ENCODE data around the gene PSME2. TPM values are rescaled to one million over a fixed set of nuclear protein-coding genes. Genes with fewer than 3 reads are reported as not detected.
A peak's percentile ranks its signal among the peaks of the same experiment; 100 is the strongest.

The PSME2 gene
- total and polyA plus RNA-seq, 2 experiments from 2014 or later = 38.3 to 164 TPM

GRCh38 chr14:24150567-24150966 lies 4.2 kb upstream of the PSME2 start:
- no peak for DNase-seq
- Histone ChIP-seq H3K4me1 (ENCODE audit: insufficient read depth) (peaks cover 11% of the 10 kb centered on the region), H3F3A (ENCODE audit: insufficient read depth) (peaks cover 8% of the 10 kb centered on the region), H3K9ac (no peak overlapping the region), H3K27me3 (replicated peaks; ENCODE audit: insufficient read depth) (no peaks in the 10 kb centered on the region), H4K20me1 (ENCODE audit: insufficient read depth) (no peaks in the 10 kb centered on the region), H2AFZ (no peak overlapping the region), H3K4me2 (ENCODE audit: unreplicated experiment) (no peak overlapping the region), H3K36me3 (ENCODE audit: low read depth) (peaks cover 30% of the 10 kb centered on the region), H3K4me3 (no peak overlapping the region), H3K79me2 (ENCODE audit: insufficient read depth) (peaks cover 37% of the 10 kb centered on the region), H3K9me3 (ENCODE audit: low read depth) (no peaks in the 10 kb centered on the region), H3K9me2 (ENCODE audit: insufficient read depth) (no peaks in the 10 kb centered on the region), H3K27ac (no peak overlapping the region)
- WGBS, 2 experiments (ENCODE audit: low coverage in 1 of 2, low lambda C conversion rate in 2 of 2, missing lambda C conversion rate in 2 of 2) = 93 to 95% methylated on average over 9 of the region's 9 CpGs
- in situ Hi-C loops (cut with MboI) = no loop called here
- no peak for TF ChIP-seq EZH2phosphoT487 (IDR thresholded peaks at IDR 0.05; ENCODE audit: insufficient read depth, low read depth)
- TF ChIP-seq EZH2 (IDR thresholded peaks at IDR 0.05; ENCODE audit: insufficient read depth, poor library complexity, severe bottlenecking) = no peak

GRCh38 chr14:24150061-24150460 lies 3.7 kb upstream of the PSME2 start:
- TF ChIP-seq EZH2 (IDR thresholded peaks at IDR 0.05; ENCODE audit: insufficient read depth, poor library complexity, severe bottlenecking) (no peak), EZH2phosphoT487 (IDR thresholded peaks at IDR 0.05; ENCODE audit: insufficient read depth, low read depth) (no peak)
- Histone ChIP-seq H3K4me3 (no peak overlapping the region), H4K20me1 (ENCODE audit: insufficient read depth) (no peaks in the 10 kb centered on the region), H3K4me1 (ENCODE audit: insufficient read depth) (peaks cover 16% of the 10 kb centered on the region), H2AFZ (no peak overlapping the region), H3K9me2 (ENCODE audit: insufficient read depth) (no peaks in the 10 kb centered on the region), H3F3A (ENCODE audit: insufficient read depth) (peaks cover 12% of the 10 kb centered on the region), H3K36me3 (ENCODE audit: low read depth) (peaks cover 25% of the 10 kb centered on the region), H3K79me2 (ENCODE audit: insufficient read depth) (peaks cover 42% of the 10 kb centered on the region), H3K27ac (no peak overlapping the region), H3K4me2 (ENCODE audit: unreplicated experiment) (no peak overlapping the region), H3K9ac (no peak overlapping the region), H3K9me3 (ENCODE audit: low read depth) (no peaks in the 10 kb centered on the region), H3K27me3 (replicated peaks; ENCODE audit: insufficient read depth) (no peaks in the 10 kb centered on the region)
- in situ Hi-C loops (cut with MboI) = no loop called here
- 97 to 98% methylated on average over 9 of the region's 9 CpGs for WGBS, 2 experiments (ENCODE audit: low coverage in 1 of 2, low lambda C conversion rate in 2 of 2, missing lambda C conversion rate in 2 of 2)
- no peak for DNase-seq

GRCh38 chr14:24149302-24149969 lies 3.0 kb upstream of the PSME2 start:
- in situ Hi-C loops (cut with MboI) = no loop called here

GRCh38 chr14:24147761-24148428 lies 1.5 kb upstream of the PSME2 start:
- 5 to 6% methylated on average over 29 of the region's 29 CpGs for WGBS, 2 experiments (ENCODE audit: low coverage in 1 of 2, low lambda C conversion rate in 2 of 2, missing lambda C conversion rate in 2 of 2)
- Histone ChIP-seq H3K4me3 (peak overlapping the region; percentile 84), H3K9me2 (ENCODE audit: insufficient read depth) (no peaks in the 10 kb centered on the region), H3F3A (ENCODE audit: insufficient read depth) (peaks cover 31% of the 10 kb centered on the region), H3K27ac (peak overlapping the region; percentile 10), H3K27me3 (replicated peaks; ENCODE audit: insufficient read depth) (no peaks in the 10 kb centered on the region), H3K36me3 (ENCODE audit: low read depth) (peaks cover 14% of the 10 kb centered on the region), H2AFZ (peak overlapping the region; percentile 66), H3K4me2 (ENCODE audit: unreplicated experiment) (peak overlapping the region; percentile 85), H3K79me2 (ENCODE audit: insufficient read depth) (peaks cover 55% of the 10 kb centered on the region), H4K20me1 (ENCODE audit: insufficient read depth) (no peaks in the 10 kb centered on the region), H3K9ac (peak overlapping the region; percentile 80), H3K4me1 (ENCODE audit: insufficient read depth) (peaks cover 31% of the 10 kb centered on the region), H3K9me3 (ENCODE audit: low read depth) (no peaks in the 10 kb centered on the region)
- TF ChIP-seq EZH2phosphoT487 (IDR thresholded peaks at IDR 0.05; ENCODE audit: insufficient read depth, low read depth) (no peak), EZH2 (IDR thresholded peaks at IDR 0.05; ENCODE audit: insufficient read depth, poor library complexity, severe bottlenecking) (no peak)
- DNase-seq = peak; percentile 36
- in situ Hi-C loops (cut with MboI) = no loop called here

More at GRCh38 chr14:24149302-24149969, 3.0 kb upstream of the PSME2 start:
- H3K79me2 ChIP-seq (ENCODE audit: insufficient read depth) = peaks cover 48% of the 10 kb centered on the region
- H3K27me3 ChIP-seq (replicated peaks; ENCODE audit: insufficient read depth) = no peaks in the 10 kb centered on the region
- no peak overlapping the region for H3K27ac ChIP-seq
- peaks cover 17% of the 10 kb centered on the region for H3F3A ChIP-seq (ENCODE audit: insufficient read depth)
- no peaks in the 10 kb centered on the region for H4K20me1 ChIP-seq (ENCODE audit: insufficient read depth)
- no peaks in the 10 kb centered on the region for H3K9me3 ChIP-seq (ENCODE audit: low read depth)
- TF ChIP-seq EZH2 (IDR thresholded peaks at IDR 0.05; ENCODE audit: insufficient read depth, poor library complexity, severe bottlenecking) = no peak
- TF ChIP-seq EZH2phosphoT487 (IDR thresholded peaks at IDR 0.05; ENCODE audit: insufficient read depth, low read depth) = no peak
- peaks cover 18% of the 10 kb centered on the region for H3K4me1 ChIP-seq (ENCODE audit: insufficient read depth)
- H3K9me2 ChIP-seq (ENCODE audit: insufficient read depth) = no peaks in the 10 kb centered on the region
- 0 out of 2 replicates have a peak overlapping the region, but pooled peaks have one; percentile 80 for H3K9ac ChIP-seq
- no peak overlapping the region for H3K4me2 ChIP-seq (ENCODE audit: unreplicated experiment)
- H2AFZ ChIP-seq = no peak overlapping the region
- H3K36me3 ChIP-seq (ENCODE audit: low read depth) = peaks cover 19% of the 10 kb centered on the region
- no peak overlapping the region for H3K4me3 ChIP-seq
- 94 to 100% methylated on average over 3 of the region's 3 CpGs for WGBS, 2 experiments (ENCODE audit: low coverage in 1 of 2, low lambda C conversion rate in 2 of 2, missing lambda C conversion rate in 2 of 2)
- no peak for DNase-seq

Data from GM23248 (cell line).